ENCODE data around the gene TOB2. TPM values are rescaled to one million over a fixed set of nuclear protein-coding genes. Genes with fewer than 3 reads are reported as not detected.
A peak's percentile ranks its signal among the peaks of the same experiment; 100 is the strongest.

The TOB2 gene
- total RNA-seq, 6 donors from 2014 or later = 32.8 to 53.6 (median 50.1) TPM

DNA sequence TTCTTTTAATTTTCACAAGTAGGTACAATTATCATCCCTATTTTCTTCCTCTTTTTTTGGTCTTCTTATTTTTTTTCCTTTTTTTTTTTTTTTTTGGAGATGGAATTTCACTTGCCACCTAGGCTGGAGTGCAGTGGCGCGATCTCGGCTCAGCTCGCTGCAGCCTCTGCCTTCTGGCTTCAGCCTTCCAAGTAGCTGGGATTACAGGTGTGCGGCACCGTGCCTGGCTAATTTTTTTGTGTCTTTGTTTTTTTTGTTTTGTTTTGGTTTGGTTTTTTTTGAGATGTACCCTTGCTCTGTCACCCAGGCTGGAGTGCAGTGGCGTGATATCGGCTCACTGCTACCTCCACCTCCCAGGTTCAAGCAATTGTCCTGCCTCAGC, 16.7 kb downstream of the TOB2 start:
- Histone ChIP-seq H3K27ac (no peak overlapping the region), H3K9me3 (no peaks in the 10 kb centered on the region), H3K27me3 (no peaks in the 10 kb centered on the region), H3K4me1 (peaks cover 0 to 15% (median 6%) of the 10 kb centered on the region in 4 donors), H3K4me3 (no peak overlapping the region), H3K36me3 (peaks cover under 1 to 63% (median 23%) of the 10 kb centered on the region in 4 donors)
- 97 to 99% methylated on average over 8 of the region's 8 CpGs for WGBS, 2 donors
- TF ChIP-seq POLR2A (IDR thresholded peaks at IDR 0.05) (no peak), POLR2AphosphoS5 (IDR thresholded peaks at IDR 0.05) (no peak), EP300 (IDR thresholded peaks at IDR 0.05) (no peak)
- TF ChIP-seq, protein P1, sequence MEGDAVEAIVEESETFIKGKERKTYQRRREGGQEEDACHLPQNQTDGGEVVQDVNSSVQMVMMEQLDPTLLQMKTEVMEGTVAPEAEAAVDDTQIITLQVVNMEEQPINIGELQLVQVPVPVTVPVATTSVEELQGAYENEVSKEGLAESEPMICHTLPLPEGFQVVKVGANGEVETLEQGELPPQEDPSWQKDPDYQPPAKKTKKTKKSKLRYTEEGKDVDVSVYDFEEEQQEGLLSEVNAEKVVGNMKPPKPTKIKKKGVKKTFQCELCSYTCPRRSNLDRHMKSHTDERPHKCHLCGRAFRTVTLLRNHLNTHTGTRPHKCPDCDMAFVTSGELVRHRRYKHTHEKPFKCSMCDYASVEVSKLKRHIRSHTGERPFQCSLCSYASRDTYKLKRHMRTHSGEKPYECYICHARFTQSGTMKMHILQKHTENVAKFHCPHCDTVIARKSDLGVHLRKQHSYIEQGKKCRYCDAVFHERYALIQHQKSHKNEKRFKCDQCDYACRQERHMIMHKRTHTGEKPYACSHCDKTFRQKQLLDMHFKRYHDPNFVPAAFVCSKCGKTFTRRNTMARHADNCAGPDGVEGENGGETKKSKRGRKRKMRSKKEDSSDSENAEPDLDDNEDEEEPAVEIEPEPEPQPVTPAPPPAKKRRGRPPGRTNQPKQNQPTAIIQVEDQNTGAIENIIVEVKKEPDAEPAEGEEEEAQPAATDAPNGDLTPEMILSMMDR (IDR thresholded peaks at IDR 0.05) = no peak
- ATAC-seq (ENCODE audit: low FRiP score in 2 of 2) = no peak
- no peak for DNase-seq

DNA sequence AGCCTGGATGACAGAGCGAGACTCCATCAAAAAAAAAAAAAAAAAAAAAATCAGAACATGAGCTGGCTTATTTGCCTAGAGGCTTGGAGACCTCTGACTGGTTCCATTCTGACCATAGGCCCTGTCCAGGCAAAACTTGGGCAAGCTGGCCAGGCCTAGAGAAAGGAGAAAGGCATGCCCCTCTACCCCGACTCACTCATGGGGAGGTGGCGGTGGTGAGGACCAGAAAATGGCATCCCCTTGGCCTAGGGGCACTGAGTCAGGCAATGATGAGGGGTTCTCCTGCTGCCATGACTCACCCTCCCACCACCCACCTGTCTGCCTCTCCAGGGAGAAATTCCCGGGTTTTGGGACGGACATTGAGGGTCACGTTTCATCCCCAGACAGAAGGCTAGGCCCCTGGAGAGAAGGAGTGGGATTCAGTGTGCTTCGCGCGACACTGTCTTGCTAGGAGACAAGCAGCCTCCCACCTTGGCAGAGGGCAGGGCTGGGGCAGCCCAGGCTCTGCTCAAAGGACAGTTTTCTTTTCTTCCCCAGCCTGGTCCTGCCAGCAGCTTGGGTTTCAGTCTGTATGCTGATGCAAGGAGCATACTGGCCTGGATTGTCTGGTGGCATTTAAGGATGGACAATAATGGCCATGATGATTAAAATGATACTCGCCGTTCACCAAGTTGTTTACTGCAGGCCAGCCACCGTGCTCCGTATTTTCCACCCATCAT, 17.2 kb downstream of the TOB2 start:
- DNase-seq (no peak), ATAC-seq (ENCODE audit: low FRiP score in 2 of 2) (no peak)
- TF ChIP-seq EP300 (IDR thresholded peaks at IDR 0.05) (no peak), POLR2AphosphoS5 (IDR thresholded peaks at IDR 0.05) (no peak), POLR2A (IDR thresholded peaks at IDR 0.05) (no peak)
- TF ChIP-seq, protein P1 (IDR thresholded peaks at IDR 0.05) = no peak
- H3K36me3 ChIP-seq = peaks cover 0 to 63% (median 20%) of the 10 kb centered on the region in 4 donors
- H3K9me3 ChIP-seq = no peaks in the 10 kb centered on the region
- H3K27me3 ChIP-seq = no peaks in the 10 kb centered on the region
- H3K4me3 ChIP-seq = no peak overlapping the region
- WGBS, 2 donors = 93 to 98% methylated on average over 9 to 13 of the region's 13 CpGs
- H3K4me1 ChIP-seq = peaks cover 0 to 9% (median 3%) of the 10 kb centered on the region in 4 donors
- no peak overlapping the region for H3K27ac ChIP-seq

DNA sequence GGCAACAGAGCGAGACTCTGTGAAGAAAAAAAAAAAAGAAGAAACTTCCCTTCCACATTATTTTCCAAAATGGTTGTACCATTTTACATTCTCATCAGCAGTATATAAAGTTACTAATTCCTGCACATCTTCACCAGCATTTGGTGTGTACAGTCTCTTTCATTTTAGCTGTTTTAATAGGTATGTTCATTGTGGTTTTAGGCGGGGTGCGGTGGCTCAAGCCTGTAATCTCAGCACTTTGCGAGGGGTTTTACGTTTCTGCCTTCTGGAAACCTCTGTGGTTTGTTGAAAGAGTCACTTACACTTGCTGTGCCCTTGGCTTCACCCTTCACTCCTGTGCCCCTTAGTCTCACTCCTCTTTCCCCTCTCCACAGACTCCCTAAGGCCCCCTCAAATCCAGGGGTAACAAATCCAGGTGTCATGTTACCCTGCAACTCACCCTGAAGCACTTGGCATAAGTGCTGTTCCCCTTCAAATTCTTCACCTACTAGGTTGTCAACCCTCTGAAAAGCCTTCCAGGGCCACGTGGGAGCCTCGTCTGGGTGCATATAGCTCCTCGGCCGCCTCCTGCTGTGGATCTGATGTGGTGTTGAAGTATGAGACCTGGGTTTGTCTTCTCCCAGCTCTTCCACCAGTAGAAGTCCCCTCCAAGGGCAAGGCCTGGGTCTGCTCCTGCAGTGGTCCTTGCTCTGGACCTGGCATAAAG, 20.8 kb downstream of the TOB2 start:
- TF ChIP-seq, protein P1 (IDR thresholded peaks at IDR 0.05) = no peak
- TF ChIP-seq POLR2AphosphoS5 (IDR thresholded peaks at IDR 0.05) = no peak
- TF ChIP-seq POLR2A (IDR thresholded peaks at IDR 0.05) = no peak
- no peak for TF ChIP-seq EP300 (IDR thresholded peaks at IDR 0.05)
- peak in 1 of 2 donors; percentile 59 for DNase-seq
- Histone ChIP-seq H3K36me3 (peaks cover 0 to 55% (median 4%) of the 10 kb centered on the region in 4 donors), H3K27ac (peak overlapping the region in 2 of 4 donors; percentile 8 to 35), H3K4me1 (peaks cover 0 to 7% (median 0%) of the 10 kb centered on the region in 4 donors), H3K9me3 (no peaks in the 10 kb centered on the region), H3K4me3 (no peak overlapping the region), H3K27me3 (no peaks in the 10 kb centered on the region)
- WGBS, 2 donors = 55 to 73% methylated on average over 6 to 9 of the region's 9 CpGs
- ATAC-seq (ENCODE audit: low FRiP score in 2 of 2) = peak in 1 of 2 donors; percentile 17

DNA sequence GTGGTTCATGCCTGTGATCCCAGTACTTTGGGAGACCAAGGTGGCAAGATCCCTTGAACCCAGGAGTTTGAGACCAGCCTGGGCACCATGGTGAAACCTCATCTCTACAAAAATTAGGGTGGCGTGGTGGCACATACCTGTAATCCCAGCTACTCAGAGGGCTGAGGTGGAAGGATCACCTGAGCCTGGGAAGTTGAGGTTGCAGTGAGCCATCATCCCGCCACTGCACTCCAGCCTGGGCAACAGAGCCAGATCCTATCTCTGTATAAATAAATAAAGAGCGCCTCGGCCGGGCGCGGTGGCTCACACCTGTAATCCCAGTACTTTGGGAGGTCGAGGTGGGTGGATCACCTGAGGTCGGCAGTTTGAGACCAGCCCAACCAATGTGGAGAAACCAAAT, 27.9 kb downstream of the TOB2 start:
- Histone ChIP-seq H3K9me3 (no peaks in the 10 kb centered on the region), H3K36me3 (peaks cover 0 to 10% (median 2%) of the 10 kb centered on the region in 4 donors), H3K27ac (peak overlapping the region; percentile 79 to 98 (median 82)), H3K27me3 (no peaks in the 10 kb centered on the region), H3K4me1 (peaks cover 35 to 54% (median 41%) of the 10 kb centered on the region in 4 donors), H3K4me3 (no peak overlapping the region)
- TF ChIP-seq, protein P1 (IDR thresholded peaks at IDR 0.05) = no peak
- TF ChIP-seq POLR2A (IDR thresholded peaks at IDR 0.05) = no peak
- no peak for TF ChIP-seq POLR2AphosphoS5 (IDR thresholded peaks at IDR 0.05)
- no peak for TF ChIP-seq EP300 (IDR thresholded peaks at IDR 0.05)
- WGBS, 2 donors = 92 to 94% methylated on average over 9 of the region's 9 CpGs
- DNase-seq (no peak), ATAC-seq (ENCODE audit: low FRiP score in 2 of 2) (no peak)

Measured in upper lobe of left lung (tissue), 6 donors.